ENCODE measurements around the gene PROP1. TPM values are rescaled to one million over a fixed set of nuclear protein-coding genes. Genes with fewer than 3 reads are reported as not detected.
"Not testable (repeated sequence)": the region's sequence is repeated elsewhere in the genome, so short reads cannot be mapped to it uniquely, and the experiment has no call there.

PROP1 gene
- total RNA-seq, 3 donors from 2014 or later (not counting 1 experiment from before 2014, with no cell fraction given) = not detected

DNA sequence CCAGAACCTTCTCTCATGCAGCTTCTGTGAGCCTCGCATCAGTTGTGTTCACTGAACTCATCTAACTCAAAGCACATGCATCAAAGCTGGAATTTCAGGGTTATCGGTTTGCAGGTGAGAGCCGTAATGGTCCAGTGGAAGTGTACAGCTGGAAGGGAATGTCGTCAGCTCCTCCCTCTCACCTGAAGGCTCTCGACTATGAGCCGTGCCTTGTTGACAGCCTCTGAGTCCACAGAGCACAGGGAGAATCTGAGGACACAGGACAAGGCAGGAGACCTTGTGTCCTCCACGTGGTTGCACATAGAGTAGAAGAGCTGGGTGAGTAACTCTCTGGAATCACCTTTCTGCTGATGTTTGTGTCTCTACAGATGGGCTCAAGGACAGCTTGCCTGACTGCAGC, 38.8 kb downstream of the PROP1 start:
- no peaks in the 10 kb centered on the region for H3K9me3 ChIP-seq (ENCODE audit: control insufficient read depth, insufficient read depth, low read length)
- H3K27me3 ChIP-seq (ENCODE audit: control insufficient read depth, insufficient read depth, low read length) = no peaks in the 10 kb centered on the region
- no peaks in the 10 kb centered on the region for H3K4me1 ChIP-seq (ENCODE audit: control insufficient read depth, insufficient read depth, low read length)
- no peaks in the 10 kb centered on the region for H3K27me3 Mint-ChIP-seq (ENCODE audit: low read depth in 2 of 2)
- H3K4me3 ChIP-seq (ENCODE audit: low read length) = no peak overlapping the region
- no peak overlapping the region for H3K27ac ChIP-seq (ENCODE audit: low read length)
- intact Hi-C loops (cut with micrococcal nuclease) = no loop called here
- TF ChIP-seq, protein P1, sequence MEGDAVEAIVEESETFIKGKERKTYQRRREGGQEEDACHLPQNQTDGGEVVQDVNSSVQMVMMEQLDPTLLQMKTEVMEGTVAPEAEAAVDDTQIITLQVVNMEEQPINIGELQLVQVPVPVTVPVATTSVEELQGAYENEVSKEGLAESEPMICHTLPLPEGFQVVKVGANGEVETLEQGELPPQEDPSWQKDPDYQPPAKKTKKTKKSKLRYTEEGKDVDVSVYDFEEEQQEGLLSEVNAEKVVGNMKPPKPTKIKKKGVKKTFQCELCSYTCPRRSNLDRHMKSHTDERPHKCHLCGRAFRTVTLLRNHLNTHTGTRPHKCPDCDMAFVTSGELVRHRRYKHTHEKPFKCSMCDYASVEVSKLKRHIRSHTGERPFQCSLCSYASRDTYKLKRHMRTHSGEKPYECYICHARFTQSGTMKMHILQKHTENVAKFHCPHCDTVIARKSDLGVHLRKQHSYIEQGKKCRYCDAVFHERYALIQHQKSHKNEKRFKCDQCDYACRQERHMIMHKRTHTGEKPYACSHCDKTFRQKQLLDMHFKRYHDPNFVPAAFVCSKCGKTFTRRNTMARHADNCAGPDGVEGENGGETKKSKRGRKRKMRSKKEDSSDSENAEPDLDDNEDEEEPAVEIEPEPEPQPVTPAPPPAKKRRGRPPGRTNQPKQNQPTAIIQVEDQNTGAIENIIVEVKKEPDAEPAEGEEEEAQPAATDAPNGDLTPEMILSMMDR (IDR thresholded peaks at IDR 0.05) = no peak
- no peak overlapping the region for H3K27ac Mint-ChIP-seq
- no peak overlapping the region for H3K4me3 Mint-ChIP-seq
- ATAC-seq (peak in 1 of 3 donors; percentile 17), DNase-seq (no peak)
- no peaks in the 10 kb centered on the region for H3K9me3 Mint-ChIP-seq
- no peaks in the 10 kb centered on the region for H3K36me3 ChIP-seq (ENCODE audit: control insufficient read depth, insufficient read depth, low read length)
- 88% methylated on average over 7 of the region's 7 CpGs for WGBS (ENCODE audit: insufficient coverage)
- no peaks in the 10 kb centered on the region for H3K36me3 Mint-ChIP-seq
- H3K4me1 Mint-ChIP-seq = no peaks in the 10 kb centered on the region

DNA sequence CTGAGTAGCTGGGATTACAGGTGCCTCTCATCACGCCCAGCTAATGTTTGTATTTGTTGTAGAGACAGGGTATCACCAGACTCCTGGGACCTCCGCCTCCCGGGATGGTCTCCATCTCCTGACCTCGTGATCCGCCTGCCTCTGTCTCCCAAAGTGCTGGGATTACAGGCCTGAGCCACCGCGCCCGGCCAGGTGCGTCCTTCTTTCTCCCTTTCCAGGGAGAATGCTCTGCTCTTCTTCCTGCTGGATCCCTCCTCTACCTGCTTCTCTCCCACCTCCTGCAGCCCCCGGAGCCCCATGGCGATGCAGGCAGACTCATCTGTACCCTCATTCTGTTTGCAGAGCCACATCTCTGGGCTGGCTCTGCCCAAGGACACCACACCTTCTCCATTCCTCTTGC, 42.9 kb downstream of the PROP1 start:
- H3K4me3 ChIP-seq (ENCODE audit: low read length); DNase-seq; H3K9me3 ChIP-seq (ENCODE audit: control insufficient read depth, insufficient read depth, low read length); H3K36me3 Mint-ChIP-seq; H3K27me3 ChIP-seq (ENCODE audit: control insufficient read depth, insufficient read depth, low read length); H3K9me3 Mint-ChIP-seq; H3K4me1 Mint-ChIP-seq; H3K27me3 Mint-ChIP-seq (ENCODE audit: low read depth in 2 of 2); H3K4me3 Mint-ChIP-seq; H3K36me3 ChIP-seq (ENCODE audit: control insufficient read depth, insufficient read depth, low read length); H3K27ac ChIP-seq (ENCODE audit: low read length); intact Hi-C loops (cut with micrococcal nuclease); H3K4me1 ChIP-seq (ENCODE audit: control insufficient read depth, insufficient read depth, low read length); ATAC-seq; H3K27ac Mint-ChIP-seq: not testable (repeated sequence)
- 88% methylated on average over 5 of the region's 11 CpGs for WGBS (ENCODE audit: insufficient coverage)

DNA sequence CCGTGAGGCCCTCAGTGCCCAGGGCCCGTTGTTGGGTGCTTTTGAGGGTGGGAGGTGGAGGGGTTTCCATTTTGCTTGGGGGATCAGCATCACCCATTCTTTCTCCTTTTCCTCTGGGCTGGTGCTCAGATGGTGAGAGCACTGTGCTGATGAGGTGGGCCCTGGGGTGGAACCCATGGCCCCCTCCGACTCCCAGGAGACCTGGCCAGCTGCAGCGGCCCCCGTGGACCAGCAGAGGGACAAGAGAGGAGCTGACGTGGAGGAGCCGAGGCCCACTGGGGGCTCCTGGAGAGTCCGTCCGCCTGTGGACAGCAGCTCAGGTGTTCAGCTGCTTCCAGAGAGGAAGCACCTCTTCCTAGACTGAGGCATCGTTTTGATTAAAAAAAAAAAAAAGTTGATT, 46.4 kb downstream of the PROP1 start:
- H3K4me1 ChIP-seq (ENCODE audit: control insufficient read depth, insufficient read depth, low read length); H3K36me3 Mint-ChIP-seq; H3K4me1 Mint-ChIP-seq; H3K27me3 ChIP-seq (ENCODE audit: control insufficient read depth, insufficient read depth, low read length); H3K27me3 Mint-ChIP-seq (ENCODE audit: low read depth in 2 of 2); H3K9me3 ChIP-seq (ENCODE audit: control insufficient read depth, insufficient read depth, low read length); H3K36me3 ChIP-seq (ENCODE audit: control insufficient read depth, insufficient read depth, low read length); H3K9me3 Mint-ChIP-seq; H3K4me3 ChIP-seq (ENCODE audit: low read length); H3K27ac ChIP-seq (ENCODE audit: low read length); DNase-seq; H3K27ac Mint-ChIP-seq; ATAC-seq; intact Hi-C loops (cut with micrococcal nuclease); H3K4me3 Mint-ChIP-seq: not testable (repeated sequence)
- WGBS (ENCODE audit: insufficient coverage) = 80% methylated on average over 1 of the region's 10 CpGs

DNA sequence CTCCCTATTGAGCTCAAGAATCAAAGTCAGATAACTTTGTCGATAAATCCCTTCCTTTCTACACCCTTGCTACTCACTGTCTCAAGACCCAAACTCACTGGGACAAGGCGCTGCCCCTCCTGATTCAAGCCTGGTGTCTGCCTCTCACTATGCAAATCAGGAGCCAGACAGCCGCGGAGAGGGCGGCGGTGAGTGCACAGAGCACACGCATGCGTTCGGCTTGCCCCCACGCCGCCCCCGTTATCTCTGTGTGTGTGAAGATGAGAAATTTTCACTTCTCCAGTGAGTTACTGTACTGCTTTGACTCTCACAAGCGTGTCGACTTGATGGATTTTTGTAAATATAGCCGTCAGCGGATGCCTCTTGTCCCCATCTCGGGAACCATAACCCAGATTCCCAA, 47.0 kb downstream of the PROP1 start:
- H3K27ac ChIP-seq (ENCODE audit: low read length); H3K27ac Mint-ChIP-seq; H3K27me3 ChIP-seq (ENCODE audit: control insufficient read depth, insufficient read depth, low read length); H3K36me3 Mint-ChIP-seq; ATAC-seq; H3K9me3 ChIP-seq (ENCODE audit: control insufficient read depth, insufficient read depth, low read length); H3K27me3 Mint-ChIP-seq (ENCODE audit: low read depth in 2 of 2); H3K4me3 ChIP-seq (ENCODE audit: low read length); H3K4me1 ChIP-seq (ENCODE audit: control insufficient read depth, insufficient read depth, low read length); H3K36me3 ChIP-seq (ENCODE audit: control insufficient read depth, insufficient read depth, low read length); H3K4me1 Mint-ChIP-seq; DNase-seq; H3K4me3 Mint-ChIP-seq; H3K9me3 Mint-ChIP-seq; intact Hi-C loops (cut with micrococcal nuclease): not testable (repeated sequence)
- WGBS (ENCODE audit: insufficient coverage) = no CpG with 5 or more reads among the region's 17 CpGs

DNA sequence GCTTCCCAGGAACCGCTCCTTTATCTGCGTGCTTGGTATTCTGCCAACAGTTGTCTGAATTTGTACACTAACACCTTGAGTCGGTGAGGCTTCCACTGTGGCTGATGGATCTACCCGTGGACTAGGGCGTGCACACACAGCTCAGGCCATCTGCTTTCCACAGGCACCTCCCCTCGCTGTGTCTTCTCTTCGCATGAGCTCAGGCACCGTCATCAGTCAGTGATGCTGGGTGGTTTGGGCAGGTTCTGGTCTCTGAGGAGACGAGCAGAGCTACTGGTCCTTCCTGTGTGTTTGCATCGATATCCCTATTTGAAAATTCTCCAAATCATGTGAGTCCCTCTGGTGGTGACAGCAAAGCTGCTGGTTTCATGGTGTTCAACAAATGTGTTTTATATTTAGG, 48.1 kb downstream of the PROP1 start:
- not testable (repeated sequence) for H3K4me3 Mint-ChIP-seq, H3K27ac Mint-ChIP-seq

DNA sequence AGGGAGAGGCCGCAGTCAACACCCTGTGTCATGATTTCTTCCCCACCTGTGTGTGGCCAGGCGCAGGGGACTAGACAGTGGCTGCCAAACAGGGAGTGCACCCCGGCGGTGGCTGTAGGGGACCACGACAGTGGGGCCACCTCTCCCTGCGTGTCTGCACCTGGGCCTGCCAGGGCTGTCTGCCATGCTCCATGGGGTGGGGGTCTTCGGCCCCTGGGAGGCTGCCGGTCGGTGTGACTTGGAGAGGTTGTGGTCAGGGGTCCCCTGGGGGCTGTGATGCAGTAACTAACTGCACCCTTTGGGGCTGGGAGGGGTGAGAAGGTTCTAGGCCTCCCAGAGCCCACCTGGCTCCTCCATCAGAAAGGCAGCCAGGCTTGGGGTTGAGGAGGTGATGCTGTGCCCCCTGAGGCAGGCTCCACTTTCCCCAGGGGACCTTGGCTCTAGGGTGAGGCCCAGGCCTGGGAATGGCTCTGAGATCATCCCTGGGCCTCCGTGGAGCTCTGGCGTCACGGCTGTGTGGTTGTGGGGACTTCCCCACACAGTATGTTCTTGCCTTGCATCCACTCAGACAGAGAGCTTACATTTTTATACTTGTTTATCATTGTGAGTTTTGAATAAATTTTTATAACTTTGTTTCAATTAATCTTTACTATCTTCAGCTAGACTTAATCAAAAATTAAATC, 50.3 kb downstream of the PROP1 start:
- H3K4me3 Mint-ChIP-seq = peak overlapping the region; percentile 75

More for the DNA sequence above, 48.1 kb downstream of the PROP1 start:
- DNase-seq; H3K36me3 ChIP-seq (ENCODE audit: control insufficient read depth, insufficient read depth, low read length); H3K4me1 Mint-ChIP-seq; H3K27ac ChIP-seq (ENCODE audit: low read length); H3K36me3 Mint-ChIP-seq; H3K27me3 ChIP-seq (ENCODE audit: control insufficient read depth, insufficient read depth, low read length); H3K9me3 ChIP-seq (ENCODE audit: control insufficient read depth, insufficient read depth, low read length); H3K27me3 Mint-ChIP-seq (ENCODE audit: low read depth in 2 of 2); intact Hi-C loops (cut with micrococcal nuclease); H3K4me3 ChIP-seq (ENCODE audit: low read length); H3K4me1 ChIP-seq (ENCODE audit: control insufficient read depth, insufficient read depth, low read length); ATAC-seq; H3K9me3 Mint-ChIP-seq: not testable (repeated sequence)
- WGBS (ENCODE audit: insufficient coverage) = 87% methylated on average over 10 of the region's 10 CpGs

DNA sequence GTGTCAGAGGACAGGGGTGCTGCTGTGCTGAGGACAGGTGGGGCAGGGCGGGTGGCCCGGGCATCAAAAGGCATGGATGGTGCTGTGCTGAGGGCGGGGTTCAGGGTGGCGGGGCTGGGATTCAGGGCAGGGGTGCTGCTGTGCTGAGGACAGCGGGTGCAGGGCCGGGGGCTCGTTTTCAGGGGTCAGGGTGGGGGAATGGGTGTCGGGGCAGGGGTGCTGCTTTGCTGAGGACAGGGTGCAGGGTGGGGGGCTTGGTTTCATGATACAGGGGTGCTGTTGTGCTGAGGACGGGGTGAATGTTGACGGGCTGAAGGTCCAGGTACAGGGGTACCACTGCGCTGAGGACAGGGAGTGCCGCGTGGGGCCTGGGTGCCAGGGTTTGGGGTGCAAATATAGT, 50.9 kb downstream of the PROP1 start:
- H3K36me3 Mint-ChIP-seq; H3K4me1 Mint-ChIP-seq; ATAC-seq; H3K4me1 ChIP-seq (ENCODE audit: control insufficient read depth, insufficient read depth, low read length); H3K36me3 ChIP-seq (ENCODE audit: control insufficient read depth, insufficient read depth, low read length); H3K9me3 ChIP-seq (ENCODE audit: control insufficient read depth, insufficient read depth, low read length); DNase-seq; H3K4me3 ChIP-seq (ENCODE audit: low read length); H3K27me3 ChIP-seq (ENCODE audit: control insufficient read depth, insufficient read depth, low read length); H3K27me3 Mint-ChIP-seq (ENCODE audit: low read depth in 2 of 2); H3K9me3 Mint-ChIP-seq; H3K27ac ChIP-seq (ENCODE audit: low read length); intact Hi-C loops (cut with micrococcal nuclease); H3K27ac Mint-ChIP-seq: not testable (repeated sequence)
- 96% methylated on average over 13 of the region's 13 CpGs for WGBS (ENCODE audit: insufficient coverage)
- H3K4me3 Mint-ChIP-seq = peak overlapping the region; percentile 75

More for the DNA sequence above, 50.3 kb downstream of the PROP1 start:
- H3K36me3 ChIP-seq (ENCODE audit: control insufficient read depth, insufficient read depth, low read length); H3K27ac Mint-ChIP-seq; H3K27me3 Mint-ChIP-seq (ENCODE audit: low read depth in 2 of 2); H3K9me3 Mint-ChIP-seq; H3K4me1 ChIP-seq (ENCODE audit: control insufficient read depth, insufficient read depth, low read length); H3K4me3 ChIP-seq (ENCODE audit: low read length); H3K4me1 Mint-ChIP-seq; H3K27me3 ChIP-seq (ENCODE audit: control insufficient read depth, insufficient read depth, low read length); H3K36me3 Mint-ChIP-seq; H3K9me3 ChIP-seq (ENCODE audit: control insufficient read depth, insufficient read depth, low read length); intact Hi-C loops (cut with micrococcal nuclease); H3K27ac ChIP-seq (ENCODE audit: low read length); ATAC-seq: not testable (repeated sequence)
- 52% methylated on average over 5 of the region's 12 CpGs for WGBS (ENCODE audit: insufficient coverage)
- DNase-seq = peak in 1 of 2 donors; percentile 64
